Brain microvascular endothelial cell (primary cell): ENCODE data around the gene DUSP18.
A peak's percentile ranks its signal among the peaks of the same experiment; 100 is the strongest.

Experiments used
- DNase-seq: peaks from one replicate; pipeline ENCODE4 v3.0.0-alpha.2; 2020
- H3K27ac ChIP-seq: fragments of 250-450 bp; sonication (Bioruptor Pico); 2 replicates; pipeline ENCODE4 v1.5.1; 2020; ENCODE audit warnings: mild to moderate bottlenecking, moderate library complexity
- H3K27me3 ChIP-seq: fragments of 250-450 bp; sonication (Bioruptor Pico); replicated peaks from 2 replicates; pipeline ENCODE4 v1.5.1; 2020; ENCODE audit warnings: mild to moderate bottlenecking
- H3K36me3 ChIP-seq: fragments of 250-450 bp; sonication (Bioruptor Pico); replicated peaks from 2 replicates; pipeline ENCODE4 v1.5.1; 2020; ENCODE audit warnings: mild to moderate bottlenecking
- H3K4me3 ChIP-seq: 2 replicates; pipeline ENCODE4 v1.5.1; 2011; ENCODE audit warnings: low read depth, mild to moderate bottlenecking, control low read depth, low read length, moderate library complexity
- in situ Hi-C: cut with HindIII; loops from 2 replicates; pipeline ENCODE4 v1.10.0; 2017; ENCODE audit warnings: low sequenced_read_pairs, low pct_ligation_motif_present
- TF ChIP-seq, protein P1 (sequence below): IDR thresholded peaks from 2 replicates; pipeline ENCODE4 v1.5.1; 2011; ENCODE audit warnings: low read depth, mild to moderate bottlenecking, moderate library complexity, low read length, control low read depth, inconsistent platforms; ENCODE audit errors: missing control alignments

Gene DUSP18

DNA sequence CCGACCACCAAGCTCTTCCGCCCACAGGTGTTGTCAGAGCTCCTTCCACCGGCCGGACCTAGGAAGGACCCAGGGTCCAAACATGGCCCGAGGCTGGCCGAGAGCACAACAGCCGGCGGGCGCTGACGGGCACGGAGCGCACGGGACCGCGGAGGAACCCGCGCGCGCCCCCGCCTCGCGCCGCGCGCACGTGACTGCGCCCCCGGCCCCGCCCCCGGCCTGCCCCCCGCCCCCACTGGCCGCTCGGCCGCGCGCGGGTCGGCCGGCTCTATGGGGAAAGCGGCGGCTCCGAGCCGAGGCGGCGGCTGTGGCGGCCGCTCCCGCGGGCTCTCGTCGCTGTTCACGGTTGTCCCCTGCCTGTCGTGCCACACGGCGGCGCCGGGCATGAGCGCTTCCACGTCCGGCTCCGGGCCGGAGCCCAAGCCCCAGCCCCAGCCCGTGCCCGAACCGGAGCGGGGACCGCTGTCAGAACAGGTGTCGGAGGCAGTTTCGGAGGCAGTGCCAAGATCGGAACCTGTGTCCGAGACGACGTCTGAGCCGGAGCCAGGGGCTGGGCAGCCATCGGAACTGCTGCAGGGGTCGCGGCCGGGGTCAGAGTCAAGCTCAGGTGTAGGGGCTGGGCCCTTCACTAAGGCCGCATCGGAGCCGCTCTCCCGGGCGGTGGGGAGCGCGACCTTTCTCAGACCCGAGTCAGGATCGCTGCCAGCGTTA, 27.1 kb upstream of the DUSP18 start, which contains the start of gene OSBP2:
Gene OSBP2 (plus strand): TSS at position 235 of the 711 bp plus-strand sequence. CDS start 36 bp downstream, at position 271.
- peak within 1 kb of the TSS; percentile 58 for H3K4me3 ChIP-seq
- in situ Hi-C loops, result no loop called here
- H3K27ac ChIP-seq, result no peak within 1 kb of the TSS
- no peaks in the 10 kb centered on the region for H3K36me3 ChIP-seq
- H3K27me3 ChIP-seq, result no peaks in the 10 kb centered on the region
- TF ChIP-seq, protein P1, sequence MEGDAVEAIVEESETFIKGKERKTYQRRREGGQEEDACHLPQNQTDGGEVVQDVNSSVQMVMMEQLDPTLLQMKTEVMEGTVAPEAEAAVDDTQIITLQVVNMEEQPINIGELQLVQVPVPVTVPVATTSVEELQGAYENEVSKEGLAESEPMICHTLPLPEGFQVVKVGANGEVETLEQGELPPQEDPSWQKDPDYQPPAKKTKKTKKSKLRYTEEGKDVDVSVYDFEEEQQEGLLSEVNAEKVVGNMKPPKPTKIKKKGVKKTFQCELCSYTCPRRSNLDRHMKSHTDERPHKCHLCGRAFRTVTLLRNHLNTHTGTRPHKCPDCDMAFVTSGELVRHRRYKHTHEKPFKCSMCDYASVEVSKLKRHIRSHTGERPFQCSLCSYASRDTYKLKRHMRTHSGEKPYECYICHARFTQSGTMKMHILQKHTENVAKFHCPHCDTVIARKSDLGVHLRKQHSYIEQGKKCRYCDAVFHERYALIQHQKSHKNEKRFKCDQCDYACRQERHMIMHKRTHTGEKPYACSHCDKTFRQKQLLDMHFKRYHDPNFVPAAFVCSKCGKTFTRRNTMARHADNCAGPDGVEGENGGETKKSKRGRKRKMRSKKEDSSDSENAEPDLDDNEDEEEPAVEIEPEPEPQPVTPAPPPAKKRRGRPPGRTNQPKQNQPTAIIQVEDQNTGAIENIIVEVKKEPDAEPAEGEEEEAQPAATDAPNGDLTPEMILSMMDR, result no peak
- DNase-seq, result no peak

DNA sequence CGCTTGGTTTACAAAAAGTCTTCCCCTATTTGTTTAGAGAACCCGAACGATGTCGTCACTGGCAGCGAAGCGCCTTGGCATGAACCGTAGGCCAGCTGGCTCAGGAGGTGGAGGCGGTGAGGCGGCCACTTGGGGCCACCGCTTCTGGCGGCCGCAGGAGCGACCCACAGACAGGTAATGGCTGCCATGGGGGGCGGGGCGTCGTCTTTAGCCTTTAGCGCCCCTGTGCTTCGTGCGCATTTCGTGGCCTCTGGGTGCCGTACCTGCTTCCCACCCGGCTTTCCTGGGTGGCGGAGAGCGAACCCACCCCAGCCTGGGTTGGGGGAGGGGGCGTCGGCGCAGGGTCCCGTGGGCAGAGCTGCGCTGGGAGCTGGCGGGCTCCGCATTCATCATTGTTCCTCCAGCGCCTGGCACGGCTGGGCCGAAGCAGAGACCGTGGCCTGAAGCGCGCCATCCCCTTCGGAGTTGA, 26.5 kb upstream of the DUSP18 start:
- DNase-seq, result no peak
- Histone ChIP-seq H3K4me3 (peak overlapping the region; percentile 57), H3K27ac (no peak overlapping the region), H3K36me3 (no peaks in the 10 kb centered on the region), H3K27me3 (no peaks in the 10 kb centered on the region)
- TF ChIP-seq, protein P1, result no peak
- in situ Hi-C loops, result no loop called here

GRCh38 chr22:30691204-30691603, 23.5 kb upstream of the DUSP18 start:
- Histone ChIP-seq H3K27ac (no peak overlapping the region), H3K4me3 (no peak overlapping the region), H3K27me3 (no peaks in the 10 kb centered on the region), H3K36me3 (no peaks in the 10 kb centered on the region)
- TF ChIP-seq, protein P1, result no peak
- DNase-seq, result no peak
- in situ Hi-C loops, result no loop called here

DNA sequence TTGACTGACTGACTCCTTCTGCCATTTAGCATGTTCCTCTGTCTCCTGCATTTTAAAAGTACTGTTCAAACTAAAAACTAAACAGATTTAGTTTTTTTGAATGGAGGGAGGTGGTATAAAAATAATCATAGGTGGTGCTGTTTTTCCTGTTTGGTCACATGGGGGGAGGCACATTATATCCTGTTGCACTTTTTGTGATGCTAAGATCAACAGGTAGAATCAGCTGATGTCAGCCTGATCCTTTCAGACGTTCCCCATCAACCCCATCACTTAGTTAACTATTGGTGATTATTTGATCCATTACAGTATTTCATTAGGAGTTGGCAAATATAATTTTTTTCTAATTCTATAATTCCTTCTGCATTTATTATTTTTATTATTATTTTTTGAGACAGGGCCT, 21.9 kb upstream of the DUSP18 start:
- TF ChIP-seq, protein P1, result no peak
- in situ Hi-C loops, result no loop called here
- no peak overlapping the region for H3K27ac ChIP-seq
- H3K36me3 ChIP-seq, result no peaks in the 10 kb centered on the region
- H3K4me3 ChIP-seq, result no peak overlapping the region
- no peaks in the 10 kb centered on the region for H3K27me3 ChIP-seq
- DNase-seq, result no peak

DNA sequence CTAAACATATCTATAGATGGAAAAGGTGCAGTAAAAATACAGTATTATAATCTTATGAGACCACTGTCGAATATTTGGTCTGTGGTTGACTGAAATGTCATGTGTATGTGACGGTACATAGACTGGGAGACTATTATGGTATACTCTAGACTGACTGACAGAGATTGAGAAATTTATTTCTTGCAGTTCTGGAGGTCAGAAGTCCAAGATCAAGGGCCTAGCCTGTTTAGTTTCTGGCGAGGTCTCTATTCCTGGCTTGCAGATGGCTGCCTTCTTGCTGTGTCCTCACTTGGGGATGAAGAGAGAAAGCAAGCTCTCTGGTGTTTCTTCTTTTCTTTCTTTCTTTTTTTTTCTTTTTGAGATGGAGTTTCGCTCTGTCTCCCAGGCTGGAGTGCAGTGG, 19.7 kb upstream of the DUSP18 start:
- TF ChIP-seq, protein P1, result no peak
- Histone ChIP-seq H3K36me3 (no peaks in the 10 kb centered on the region), H3K27me3 (no peaks in the 10 kb centered on the region), H3K4me3 (no peak overlapping the region), H3K27ac (no peak overlapping the region)
- no peak for DNase-seq
- in situ Hi-C loops, result no loop called here

- in situ Hi-C loops, result no loop called here
- TF ChIP-seq, protein P1, result no peak
- H3K27me3 ChIP-seq, result no peaks in the 10 kb centered on the region
- no peak overlapping the region for H3K27ac ChIP-seq
- no peaks in the 10 kb centered on the region for H3K36me3 ChIP-seq
- no peak overlapping the region for H3K4me3 ChIP-seq
- DNase-seq, result no peak
Observed at GRCh38 chr22:30685178-30685577, 17.5 kb upstream of the DUSP18 start.
